ENCODE data around the gene PIEZO2. TPM values are rescaled to one million over a fixed set of nuclear protein-coding genes. Genes with fewer than 3 reads are reported as not detected.

The PIEZO2 gene
- total and polyA plus RNA-seq, 8 donors: 0.38 to 11.1 (median 3.0) TPM

- 62 to 81% methylated on average over 7 of the region's 7 CpGs for WGBS, 2 donors
- TF ChIP-seq CTCF (IDR thresholded peaks at IDR 0.05): no peak
- Histone ChIP-seq H3K4me1 (peaks cover 0 to 3% (median 0%) of the 10 kb centered on the region in 3 donors), H3K27me3 (no peaks in the 10 kb centered on the region), H3K27ac (no peak overlapping the region), H3K9me3 (no peaks in the 10 kb centered on the region), H3K36me3 (no peaks in the 10 kb centered on the region), H3K4me3 (no peak overlapping the region)
- ATAC-seq (no peak), DNase-seq (no peak), FAIRE-seq (no peak)
- intact Hi-C loops (cut with DNase I): no loop called here
Measured at GRCh38 chr18:11043694-11044093, 105.7 kb downstream of the PIEZO2 start.

GRCh38 chr18:11042247-11042646 is 107.1 kb downstream of the PIEZO2 start:
- Histone ChIP-seq H3K4me1 (peaks cover 0 to 3% (median 0%) of the 10 kb centered on the region in 3 donors), H3K4me3 (no peak overlapping the region), H3K27ac (no peak overlapping the region), H3K9me3 (no peaks in the 10 kb centered on the region), H3K36me3 (no peaks in the 10 kb centered on the region), H3K27me3 (no peaks in the 10 kb centered on the region)
- WGBS, 2 donors: 17 to 25% methylated on average over 4 of the region's 4 CpGs
- FAIRE-seq (no peak), ATAC-seq (no peak), DNase-seq (no peak)
- no peak for TF ChIP-seq CTCF (IDR thresholded peaks at IDR 0.05)
- intact Hi-C loops (cut with DNase I): no loop called here

GRCh38 chr18:11040823-11041656 is 108.3 kb downstream of the PIEZO2 start:
- Histone ChIP-seq H3K36me3 (no peaks in the 10 kb centered on the region), H3K9me3 (no peaks in the 10 kb centered on the region), H3K4me3 (no peak overlapping the region), H3K27me3 (no peaks in the 10 kb centered on the region), H3K27ac (no peak overlapping the region), H3K4me1 (peaks cover 0 to 3% (median 0%) of the 10 kb centered on the region in 3 donors)
- WGBS, 2 donors: 14% methylated on average over 7 of the region's 7 CpGs
- peak; percentile 49 to 69 (median 64) for TF ChIP-seq CTCF (IDR thresholded peaks at IDR 0.05)
- peak; percentile 85 for FAIRE-seq
- intact Hi-C loops (cut with DNase I): no loop called here
- peak; percentile 73 to 94 (median 86) for ATAC-seq
- peak in 3 of 6 donors; percentile 45 to 69 (median 56) for DNase-seq

- Histone ChIP-seq H3K36me3 (no peaks in the 10 kb centered on the region), H3K27ac (no peak overlapping the region), H3K4me3 (no peak overlapping the region), H3K9me3 (no peaks in the 10 kb centered on the region), H3K27me3 (no peaks in the 10 kb centered on the region), H3K4me1 (peaks cover 0 to 3% (median 0%) of the 10 kb centered on the region in 3 donors)
- 37 to 39% methylated on average over 4 of the region's 4 CpGs for WGBS, 2 donors
- no peak for FAIRE-seq
- TF ChIP-seq CTCF (IDR thresholded peaks at IDR 0.05): no peak
- ATAC-seq: no peak
- no peak for DNase-seq
- intact Hi-C loops (cut with DNase I): no loop called here
Measured at GRCh38 chr18:11040359-11040758, 109.0 kb downstream of the PIEZO2 start.
